ENCODE data around the gene MYT1.

The MYT1 gene

DNA sequence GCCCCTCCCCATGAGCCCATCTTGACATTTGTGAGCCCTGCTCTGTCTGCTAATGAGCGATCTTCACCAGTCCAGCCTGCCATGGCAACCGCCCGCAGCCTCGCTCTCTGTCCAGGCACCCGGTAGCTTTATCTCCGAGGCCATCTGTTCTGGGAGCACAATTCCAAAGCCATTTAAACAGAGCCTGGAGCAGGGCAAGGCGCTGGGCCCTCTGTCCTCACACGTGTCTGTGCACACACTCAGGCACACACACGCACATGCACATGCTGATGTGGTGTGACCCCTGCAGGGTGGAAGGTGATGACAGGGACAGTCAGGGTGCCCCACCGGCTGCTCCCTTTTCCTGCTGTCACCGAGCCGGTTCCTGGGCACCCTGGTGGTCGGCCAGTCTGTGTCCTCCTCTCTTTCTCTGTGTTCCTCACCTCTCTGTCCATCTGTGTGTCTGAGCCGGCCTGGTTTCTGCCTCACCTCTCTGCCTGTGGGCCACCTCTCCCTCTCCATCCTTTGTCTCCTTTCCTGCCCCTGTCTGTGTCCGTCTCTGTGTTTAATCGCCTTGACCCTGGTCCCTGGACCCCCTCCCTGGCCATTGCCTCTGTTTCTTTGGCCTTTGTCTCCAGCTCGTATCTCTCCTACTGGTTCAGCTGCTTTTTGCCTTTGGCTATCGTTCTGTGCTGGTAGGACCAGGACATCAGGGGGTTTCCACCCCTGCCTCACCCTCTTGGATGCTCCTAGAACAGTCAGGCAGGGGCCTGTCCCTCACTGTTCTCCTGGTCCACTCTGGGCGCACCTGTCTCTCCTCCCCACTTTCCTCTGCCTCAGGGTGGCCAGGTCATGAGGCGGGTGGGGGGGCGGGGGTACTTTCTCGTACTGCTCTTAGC is 8.8 kb upstream of the MYT1 start:
- DNase-seq, result no peak

- DNase-seq, result no peak
These were observed 7.9 kb upstream of the MYT1 start for GRCh38 chr20:64156136-64156885.

GRCh38 chr20:64156886-64157875 is 7.1 kb upstream of the MYT1 start:
- no peak for DNase-seq

GRCh38 chr20:64157878-64158277 is 6.4 kb upstream of the MYT1 start:
- no peak for DNase-seq

- no peak for DNase-seq
These were observed 5.6 kb upstream of the MYT1 start for GRCh38 chr20:64158346-64159285.

- DNase-seq, result no peak
These were observed 5.0 kb upstream of the MYT1 start for GRCh38 chr20:64159286-64159680.

- DNase-seq, result no peak
These were observed 4.5 kb upstream of the MYT1 start for GRCh38 chr20:64159711-64160110.

GRCh38 chr20:64160118-64160517 is 4.1 kb upstream of the MYT1 start:
- no peak for DNase-seq

DNA sequence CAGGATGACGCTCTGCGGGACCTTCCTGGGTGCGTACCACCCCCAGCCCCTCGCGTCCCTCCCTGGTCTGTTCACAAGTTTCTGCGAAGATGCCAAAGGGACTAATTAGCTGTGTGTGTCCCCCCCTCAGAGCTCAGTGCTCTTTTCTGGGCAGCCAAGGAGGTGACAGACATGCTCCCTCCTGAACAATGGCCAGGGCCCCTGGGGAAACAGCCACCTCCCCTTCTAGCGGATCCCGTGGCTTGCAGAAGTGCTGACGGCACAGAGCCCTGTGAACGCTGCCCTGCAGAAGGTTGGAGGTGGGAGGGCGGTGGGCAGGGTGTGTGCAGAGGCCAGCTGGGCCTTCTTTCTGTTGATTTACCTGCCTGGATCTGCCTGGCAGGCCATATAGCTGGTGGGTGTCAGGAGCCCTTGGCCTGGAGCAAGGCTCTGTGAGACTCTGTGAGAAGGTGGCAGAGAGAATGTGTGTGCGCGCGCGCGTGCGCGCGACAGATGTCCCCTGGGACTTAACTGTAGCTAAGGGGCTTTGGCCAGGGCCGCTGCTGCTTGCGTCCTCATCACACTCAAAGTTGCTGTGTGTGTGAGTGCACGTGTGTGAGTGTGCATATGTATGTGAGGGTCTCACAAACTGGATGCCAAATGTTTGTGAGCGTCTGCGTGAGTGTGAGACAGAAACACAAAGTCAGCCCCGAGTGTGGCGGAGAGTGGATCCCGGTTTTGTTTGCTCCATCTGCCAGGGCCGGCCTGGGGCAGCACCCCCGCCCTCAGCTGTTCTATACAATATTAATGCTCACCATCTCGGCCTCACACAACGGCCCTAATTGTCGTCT is 3.5 kb upstream of the MYT1 start:
- DNase-seq, result no peak

GRCh38 chr20:64161356-64162238 is 2.7 kb upstream of the MYT1 start:
- DNase-seq, result no peak

DNA sequence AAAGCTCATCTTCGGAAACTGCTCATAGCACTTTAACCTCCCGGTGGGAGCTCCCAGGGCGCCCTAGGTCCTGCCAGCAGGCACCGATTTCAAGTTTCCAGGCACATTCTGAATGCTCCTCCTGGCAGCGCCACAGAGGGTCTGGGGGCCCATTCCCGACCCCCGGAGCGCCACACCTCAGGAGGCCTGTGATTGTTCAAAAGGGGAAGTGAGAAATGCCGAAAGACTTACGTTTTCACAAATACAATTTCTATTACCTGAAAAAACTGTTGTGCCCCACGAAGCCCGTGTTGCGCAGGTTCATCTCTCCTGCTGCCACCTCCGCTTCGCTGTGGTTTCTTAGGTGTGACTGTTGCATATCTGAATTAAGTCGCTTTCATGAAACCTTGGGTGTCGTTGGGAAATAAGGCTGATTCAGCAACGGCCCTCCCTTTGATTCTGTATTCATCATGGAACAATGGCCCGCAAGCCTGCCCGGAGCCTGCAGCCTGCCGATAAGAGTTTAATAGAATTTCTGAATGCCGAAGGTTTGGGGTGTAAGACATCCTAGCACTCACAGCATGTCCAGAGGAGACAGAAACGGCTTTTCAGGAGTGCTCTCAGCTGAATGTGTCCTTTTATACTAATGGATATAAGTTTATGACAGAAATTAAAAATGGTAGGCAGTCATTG is 1.9 kb upstream of the MYT1 start:
- DNase-seq, result no peak

DNA sequence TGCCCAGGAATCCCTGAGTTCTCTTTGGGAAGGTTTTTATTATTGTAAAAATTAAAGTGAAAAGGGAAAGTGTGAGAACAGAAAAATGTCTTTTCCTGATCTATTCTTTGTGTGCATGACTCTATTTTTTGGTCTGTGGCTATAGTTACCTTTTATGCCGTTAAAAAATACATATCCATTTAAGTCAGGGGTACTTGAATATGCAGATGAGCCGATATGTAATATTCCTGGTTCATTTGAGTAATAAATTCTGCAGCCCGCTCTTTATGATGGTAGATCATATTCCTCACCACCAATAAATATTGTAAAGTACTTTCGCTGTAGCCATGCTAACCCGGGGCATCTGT is 503 bp upstream of the MYT1 start:
- no peak for DNase-seq

DNA sequence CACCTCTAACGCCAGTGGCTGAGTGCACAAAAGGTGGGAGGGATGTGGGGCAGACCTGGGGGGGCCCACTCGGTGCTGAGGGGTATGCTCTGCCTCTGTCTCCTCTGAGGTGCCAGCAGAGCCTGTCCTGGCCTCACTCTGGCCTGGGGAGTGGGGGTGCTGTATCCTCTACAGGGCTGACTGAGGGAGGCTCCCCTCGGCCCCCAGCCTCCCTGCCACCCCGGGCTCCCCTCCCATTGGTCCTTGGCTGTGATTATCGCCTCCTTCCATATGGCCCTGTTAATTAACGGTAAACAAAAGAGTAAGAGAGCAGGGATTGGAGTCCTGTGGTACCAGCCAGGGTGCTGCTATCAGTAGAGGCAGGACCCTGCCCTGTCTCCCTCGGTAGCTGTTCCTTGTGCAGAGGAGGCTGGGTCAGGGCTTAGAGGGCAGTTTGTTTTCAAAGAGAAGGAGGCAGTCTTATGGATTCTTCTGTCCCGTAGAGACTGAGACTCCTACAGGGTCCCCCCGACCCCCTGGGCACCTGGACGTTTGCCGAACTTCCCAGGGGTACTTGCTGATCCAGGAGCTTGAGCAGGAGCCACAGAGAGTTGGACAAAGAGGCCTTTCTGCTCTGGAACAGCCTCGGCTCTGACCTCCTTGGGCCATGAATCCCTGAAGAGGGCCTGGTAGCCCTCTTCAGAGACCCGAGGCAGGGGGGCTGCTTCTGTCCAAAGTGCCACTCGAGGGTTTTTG is 1.8 kb downstream of the MYT1 start:
- no peak for DNase-seq

DNA sequence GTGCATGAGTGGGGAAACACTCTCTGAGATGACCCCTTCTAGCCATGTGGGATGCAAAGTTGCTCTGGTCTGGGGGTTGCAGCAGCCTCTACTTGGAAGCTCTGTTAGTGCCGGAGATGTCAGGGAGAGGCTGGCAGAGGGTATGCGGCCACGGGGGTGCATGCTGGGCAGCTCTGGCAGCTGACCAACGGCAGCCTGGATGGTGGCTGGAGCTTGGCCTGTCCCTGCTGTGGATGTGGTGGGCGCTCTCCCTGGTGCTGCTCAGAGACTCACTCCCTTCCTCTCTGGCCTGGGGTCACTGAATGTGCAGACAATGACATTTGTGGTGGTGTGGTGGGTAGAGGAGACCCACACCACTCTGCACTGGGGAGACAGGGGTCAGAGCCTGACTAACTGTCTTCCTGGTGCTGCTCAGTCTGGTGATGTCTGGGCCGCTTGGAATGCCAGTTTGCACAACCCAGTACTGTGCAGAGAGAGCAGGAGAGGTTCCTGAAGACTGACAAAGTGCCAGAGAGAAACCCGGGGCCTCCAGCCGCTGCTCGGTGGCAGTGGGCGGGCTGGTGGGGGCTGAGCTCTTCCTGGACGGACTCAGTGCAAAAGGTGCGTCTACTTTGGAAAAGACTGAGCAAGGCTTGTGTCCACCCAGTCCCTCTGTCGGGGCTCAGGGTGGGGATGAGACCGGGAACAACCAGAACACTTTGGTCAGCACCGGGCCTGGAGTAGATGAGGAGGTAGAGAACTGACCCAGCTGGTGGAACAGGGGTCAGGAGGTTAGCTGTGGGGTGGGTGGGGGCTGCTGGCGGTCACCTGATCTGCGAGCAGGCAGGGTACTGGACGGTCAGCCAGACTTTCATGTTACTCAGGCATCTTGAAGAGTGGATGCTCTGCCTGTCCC is 2.7 kb downstream of the MYT1 start:
- no peak for DNase-seq

- DNase-seq, result no peak
These were observed 3.4 kb downstream of the MYT1 start for GRCh38 chr20:64167676-64168075.

GRCh38 chr20:64168381-64169090 is 4.3 kb downstream of the MYT1 start:
- no peak for DNase-seq

- no peak for DNase-seq
These were observed 4.9 kb downstream of the MYT1 start for GRCh38 chr20:64169091-64169560.

All from 8988T (cell line).